ENCODE results near the gene PCA3. TPM values are rescaled to one million over a fixed set of nuclear protein-coding genes. Genes with fewer than 3 reads are reported as not detected.

PCA3 gene
- polyA plus RNA-seq, 1 donor from 2014 or later, result 0.16 TPM

DNA sequence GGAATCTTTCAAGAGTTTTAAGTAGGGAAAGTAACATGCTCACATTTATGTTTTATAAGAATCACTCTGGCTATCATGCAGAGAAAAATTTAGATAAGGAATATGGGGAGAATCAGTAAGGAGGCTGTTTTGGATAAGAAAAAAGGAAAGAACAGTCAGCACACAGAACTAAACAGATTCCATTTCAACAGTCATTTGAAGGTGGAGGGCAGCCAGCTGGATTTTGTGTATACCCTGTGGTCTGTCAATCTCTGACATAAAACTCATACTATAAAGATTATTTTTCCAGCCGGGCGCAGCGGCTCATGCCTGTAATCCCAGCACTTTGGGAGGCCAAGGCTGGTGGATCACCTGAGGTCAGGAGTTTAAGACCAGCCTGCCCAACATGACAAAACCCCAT lies 64.2 kb downstream of the PCA3 start:
- Histone ChIP-seq H2AFZ (ENCODE audit: low read depth, low read length) (no peak overlapping the region), H3F3A (ENCODE audit: insufficient read depth, low read length, poor library complexity, severe bottlenecking) (no peaks in the 10 kb centered on the region), H3K79me2 (replicated peaks; ENCODE audit: insufficient read depth, low read length) (no peaks in the 10 kb centered on the region), H4K20me1 (ENCODE audit: insufficient read depth) (no peaks in the 10 kb centered on the region), H3K9ac (ENCODE audit: low read length) (no peak overlapping the region), H3K27ac (ENCODE audit: low read length) (no peak overlapping the region), H3K4me3 (ENCODE audit: low read length) (no peak overlapping the region), H3K9me2 (ENCODE audit: insufficient read depth, low read length) (no peaks in the 10 kb centered on the region), H3K4me2 (ENCODE audit: low read length) (no peak overlapping the region), H3K27me3 (ENCODE audit: insufficient read depth, low read depth, low read length) (no peaks in the 10 kb centered on the region), H3K9me3 (ENCODE audit: low read length) (no peaks in the 10 kb centered on the region), H3K36me3 (ENCODE audit: insufficient read depth, low read length) (no peaks in the 10 kb centered on the region)
- TF ChIP-seq TAF1 (IDR thresholded peaks at IDR 0.05; ENCODE audit: low read depth) (no peak), SMC3 (conservative IDR thresholded peaks at IDR 0.05; ENCODE audit: poor library complexity) (no peak), RAD21 (conservative IDR thresholded peaks at IDR 0.05) (no peak), POLR2AphosphoS5 (IDR thresholded peaks at IDR 0.05) (no peak), EP300 (conservative IDR thresholded peaks at IDR 0.05; ENCODE audit: poor library complexity, severe bottlenecking) (no peak), EZH2 (IDR thresholded peaks at IDR 0.05; ENCODE audit: borderline replicate concordance, insufficient read depth, low read length, poor library complexity, severe bottlenecking) (no peak), REST (IDR thresholded peaks at IDR 0.05; ENCODE audit: borderline replicate concordance) (no peak), MXI1 (conservative IDR thresholded peaks at IDR 0.05; ENCODE audit: poor library complexity, severe bottlenecking) (no peak)
- TF ChIP-seq, protein P1, sequence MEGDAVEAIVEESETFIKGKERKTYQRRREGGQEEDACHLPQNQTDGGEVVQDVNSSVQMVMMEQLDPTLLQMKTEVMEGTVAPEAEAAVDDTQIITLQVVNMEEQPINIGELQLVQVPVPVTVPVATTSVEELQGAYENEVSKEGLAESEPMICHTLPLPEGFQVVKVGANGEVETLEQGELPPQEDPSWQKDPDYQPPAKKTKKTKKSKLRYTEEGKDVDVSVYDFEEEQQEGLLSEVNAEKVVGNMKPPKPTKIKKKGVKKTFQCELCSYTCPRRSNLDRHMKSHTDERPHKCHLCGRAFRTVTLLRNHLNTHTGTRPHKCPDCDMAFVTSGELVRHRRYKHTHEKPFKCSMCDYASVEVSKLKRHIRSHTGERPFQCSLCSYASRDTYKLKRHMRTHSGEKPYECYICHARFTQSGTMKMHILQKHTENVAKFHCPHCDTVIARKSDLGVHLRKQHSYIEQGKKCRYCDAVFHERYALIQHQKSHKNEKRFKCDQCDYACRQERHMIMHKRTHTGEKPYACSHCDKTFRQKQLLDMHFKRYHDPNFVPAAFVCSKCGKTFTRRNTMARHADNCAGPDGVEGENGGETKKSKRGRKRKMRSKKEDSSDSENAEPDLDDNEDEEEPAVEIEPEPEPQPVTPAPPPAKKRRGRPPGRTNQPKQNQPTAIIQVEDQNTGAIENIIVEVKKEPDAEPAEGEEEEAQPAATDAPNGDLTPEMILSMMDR (IDR thresholded peaks at IDR 0.05; ENCODE audit: poor library complexity, severe bottlenecking), result no peak

DNA sequence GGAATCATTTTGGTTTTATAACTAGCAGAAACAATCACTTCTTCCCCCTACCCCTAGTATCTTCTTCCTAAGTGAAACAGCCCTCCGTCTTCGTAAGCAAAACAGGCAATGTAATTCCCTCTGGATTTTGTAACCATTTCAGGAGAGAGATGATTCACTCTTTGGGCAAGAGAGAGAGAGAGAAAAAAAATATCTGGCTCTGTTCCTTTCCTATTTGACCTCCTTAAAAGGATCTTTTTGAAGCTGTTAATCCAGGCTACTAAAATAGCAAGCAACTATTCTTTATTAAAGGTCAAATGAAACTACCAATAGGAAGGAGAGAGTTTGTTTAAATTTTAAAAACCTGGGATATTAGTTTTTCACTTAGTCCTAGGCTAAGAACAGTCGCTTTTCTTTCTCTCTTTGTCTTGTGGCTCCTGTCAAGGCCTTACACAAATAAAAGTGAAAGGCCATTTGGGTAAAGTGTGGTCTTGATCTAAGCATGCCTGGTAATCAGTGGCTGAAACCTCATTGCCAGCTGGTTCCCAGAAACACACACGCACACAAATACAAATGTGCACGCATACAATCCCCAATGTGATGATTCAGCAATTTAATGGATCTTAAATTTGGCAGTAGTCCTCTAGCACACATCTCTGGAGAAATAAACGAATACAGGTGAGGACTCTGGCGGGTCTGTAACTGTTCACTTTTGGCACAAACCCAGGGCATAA lies 71.5 kb downstream of the PCA3 start:
- no peak overlapping the region for H3K4me3 ChIP-seq (ENCODE audit: low read length)

More for the DNA sequence above, 71.5 kb downstream of the PCA3 start:
- Histone ChIP-seq H3F3A (ENCODE audit: insufficient read depth, low read length, poor library complexity, severe bottlenecking) (no peaks in the 10 kb centered on the region), H3K9me3 (ENCODE audit: low read length) (no peaks in the 10 kb centered on the region), H3K79me2 (replicated peaks; ENCODE audit: insufficient read depth, low read length) (no peaks in the 10 kb centered on the region), H3K36me3 (ENCODE audit: insufficient read depth, low read length) (no peaks in the 10 kb centered on the region), H3K4me2 (ENCODE audit: low read length) (no peak overlapping the region), H3K27ac (ENCODE audit: low read length) (no peak overlapping the region), H3K9ac (ENCODE audit: low read length) (no peak overlapping the region), H2AFZ (ENCODE audit: low read depth, low read length) (no peak overlapping the region), H3K9me2 (ENCODE audit: insufficient read depth, low read length) (no peaks in the 10 kb centered on the region), H4K20me1 (ENCODE audit: insufficient read depth) (no peaks in the 10 kb centered on the region), H3K27me3 (ENCODE audit: insufficient read depth, low read depth, low read length) (no peaks in the 10 kb centered on the region)
- TF ChIP-seq TAF1 (IDR thresholded peaks at IDR 0.05; ENCODE audit: low read depth) (no peak), RAD21 (conservative IDR thresholded peaks at IDR 0.05) (no peak), EP300 (conservative IDR thresholded peaks at IDR 0.05; ENCODE audit: poor library complexity, severe bottlenecking) (no peak), MXI1 (conservative IDR thresholded peaks at IDR 0.05; ENCODE audit: poor library complexity, severe bottlenecking) (no peak), EZH2 (IDR thresholded peaks at IDR 0.05; ENCODE audit: borderline replicate concordance, insufficient read depth, low read length, poor library complexity, severe bottlenecking) (no peak), SMC3 (conservative IDR thresholded peaks at IDR 0.05; ENCODE audit: poor library complexity) (no peak)
- TF ChIP-seq, protein P1 (IDR thresholded peaks at IDR 0.05; ENCODE audit: poor library complexity, severe bottlenecking), result no peak

Small RNA genes within 50 kb of the gene (small RNA-seq; reads per million reads assigned to genes)
- 0.08 to 0.33 (median 0.26) reads per million in 3 experiments for gene AL359314.1

Other genes with a start within 250 kb of the PCA3 start
- gene PRUNE2, start 141.7 kb downstream of the PCA3 start, polyA plus RNA-seq, result 9.7 TPM in 2 replicates